Measurements from ENCODE around the gene CEACAM18.
A peak's percentile ranks its signal among the peaks of the same experiment; 100 is the strongest.
"Not testable (repeated sequence)": the region's sequence is repeated elsewhere in the genome, so short reads cannot be mapped to it uniquely, and the experiment has no call there.

The CEACAM18 gene

DNA sequence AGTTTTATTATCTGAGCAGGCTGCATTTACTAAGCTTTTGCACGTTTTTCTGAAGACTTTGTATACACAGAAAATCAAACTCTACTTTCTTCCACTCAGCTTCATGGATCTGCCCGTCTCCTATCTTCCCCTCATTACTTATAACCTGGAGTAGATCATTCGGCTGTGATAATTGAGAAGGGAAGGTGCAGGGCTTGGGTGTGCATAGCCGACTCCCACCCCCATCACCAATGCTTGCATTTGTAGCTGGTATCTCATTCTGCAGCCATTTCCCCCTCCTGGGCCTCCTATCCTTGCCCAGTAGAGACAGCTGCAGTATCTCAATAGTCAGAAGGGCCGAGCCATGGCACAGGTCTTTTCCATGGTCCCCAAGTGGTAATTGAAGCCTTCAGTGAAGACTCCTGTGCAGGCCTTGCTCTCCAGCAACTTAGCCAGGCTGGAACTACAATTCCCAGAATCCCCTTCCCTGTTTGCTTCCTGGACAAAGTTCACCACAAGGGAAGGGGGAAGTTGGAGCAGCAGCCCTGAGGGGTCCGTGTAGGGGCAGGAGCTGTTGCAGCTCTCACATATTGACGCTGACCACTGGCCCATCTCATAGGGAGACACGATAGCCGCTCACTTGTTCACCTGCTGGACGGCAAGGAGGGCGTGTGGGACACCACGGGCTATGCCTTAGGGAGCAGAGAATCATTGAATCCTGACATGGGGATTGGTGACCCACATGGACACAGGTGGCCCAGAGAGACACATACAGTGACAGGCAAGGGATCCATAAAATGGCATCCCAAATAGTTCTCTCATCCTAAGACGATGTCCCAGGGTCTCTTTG is 18.0 kb upstream of the CEACAM18 start:
- in situ Hi-C loops (cut with MboI; ENCODE audit: low pct_unique_long_range_greater_than_20kb, low sequenced_read_pairs) = no loop called here
- peak; percentile 72 for DNase-seq

DNA sequence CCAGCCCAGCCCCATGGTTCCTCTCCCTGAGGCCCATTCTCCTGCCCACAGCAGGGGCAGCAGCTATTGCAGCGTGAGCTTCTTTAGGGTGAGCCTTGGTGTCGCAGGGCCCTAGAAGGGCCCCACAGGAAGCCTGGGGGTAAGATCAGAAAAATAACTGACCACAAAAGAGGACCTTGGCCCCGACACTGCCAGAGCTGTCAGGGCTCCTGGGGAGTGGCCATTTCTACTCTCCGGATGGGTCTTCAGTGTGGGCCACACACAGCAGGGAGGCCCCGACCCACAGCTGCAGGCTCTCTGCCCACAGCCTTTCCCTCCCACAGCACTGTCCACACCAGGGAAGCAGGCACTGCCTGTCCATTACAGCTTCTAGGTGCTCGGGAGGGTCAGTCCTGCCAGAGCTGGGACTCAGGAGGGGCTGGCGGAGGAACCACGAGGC is 16.6 kb upstream of the CEACAM18 start:
- in situ Hi-C loops (cut with MboI; ENCODE audit: low pct_unique_long_range_greater_than_20kb, low sequenced_read_pairs) = no loop called here
- no peak for DNase-seq

DNA sequence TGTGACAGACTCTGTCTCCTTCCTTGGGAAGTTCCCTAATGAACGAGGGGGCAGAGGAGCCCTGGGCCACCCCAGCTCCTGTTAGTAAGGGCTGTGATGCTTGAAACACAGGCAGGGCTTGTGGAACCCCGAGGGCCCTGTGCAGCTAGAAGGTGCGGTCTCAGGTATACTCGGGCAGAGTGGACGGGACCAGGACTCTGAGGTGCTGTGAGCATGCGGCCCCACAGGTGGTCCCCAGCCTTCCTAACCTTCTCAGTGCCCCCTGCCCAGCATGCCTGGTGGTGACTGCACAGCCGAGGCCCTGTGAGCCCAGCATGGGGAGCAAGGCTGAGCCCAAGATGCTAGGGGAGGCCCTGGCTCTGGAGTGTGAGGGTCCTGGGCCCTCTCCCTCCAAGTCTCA is 16.1 kb upstream of the CEACAM18 start:
- no peak for DNase-seq
- in situ Hi-C loops (cut with MboI; ENCODE audit: low pct_unique_long_range_greater_than_20kb, low sequenced_read_pairs) = no loop called here

DNA sequence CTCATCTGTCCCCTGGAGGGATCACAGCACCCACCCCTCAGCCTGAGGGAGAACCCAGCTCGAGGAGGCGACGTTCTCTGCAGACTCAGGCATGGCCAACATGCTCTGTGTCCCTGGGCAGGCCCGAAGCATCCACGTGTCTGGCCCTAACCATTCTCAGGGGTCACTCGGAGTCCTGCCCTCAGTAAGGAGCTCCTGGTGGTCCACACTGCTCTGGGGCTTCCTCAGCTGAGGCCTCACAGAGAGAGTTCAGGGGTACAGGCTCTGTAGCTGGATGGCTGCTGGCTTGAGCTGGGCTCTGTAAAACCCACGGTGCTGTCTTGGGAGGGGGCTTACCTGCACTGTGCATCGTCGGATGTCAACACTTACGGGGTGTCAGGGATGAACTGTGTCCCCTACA is 15.7 kb upstream of the CEACAM18 start:
- in situ Hi-C loops (cut with MboI; ENCODE audit: low pct_unique_long_range_greater_than_20kb, low sequenced_read_pairs) = no loop called here
- no peak for DNase-seq

DNA sequence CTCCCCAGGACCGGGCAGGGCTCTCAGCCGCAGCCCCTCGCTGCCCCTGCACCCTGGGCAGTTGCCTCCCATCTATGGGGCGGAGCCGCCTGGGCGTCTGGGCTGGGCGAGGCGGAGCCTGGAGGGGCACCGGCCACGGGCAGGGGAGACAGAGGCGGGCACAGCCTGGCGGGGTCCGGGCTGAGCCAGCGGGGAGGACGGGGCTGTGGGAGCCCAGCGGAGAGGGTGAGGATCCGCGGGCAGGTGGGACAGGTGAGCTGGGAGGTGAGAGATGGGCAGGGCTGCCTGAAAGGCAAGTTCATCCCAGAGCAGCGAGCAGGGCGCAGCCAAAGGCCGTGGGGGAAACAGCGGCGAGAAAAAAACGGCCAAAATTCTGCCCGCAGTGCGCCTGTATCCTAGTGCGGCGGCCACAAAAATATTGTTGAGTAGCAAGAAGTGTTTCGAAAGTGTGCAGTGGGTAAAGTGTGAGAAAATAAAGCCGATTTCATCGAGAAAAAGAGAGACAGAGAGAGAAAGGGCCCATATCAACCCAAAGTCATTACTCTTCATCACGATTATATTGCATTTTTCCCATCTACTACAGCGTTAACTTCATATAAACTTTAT is 14.3 kb upstream of the CEACAM18 start:
- in situ Hi-C loops (cut with MboI; ENCODE audit: low pct_unique_long_range_greater_than_20kb, low sequenced_read_pairs); DNase-seq: not testable (repeated sequence)

DNA sequence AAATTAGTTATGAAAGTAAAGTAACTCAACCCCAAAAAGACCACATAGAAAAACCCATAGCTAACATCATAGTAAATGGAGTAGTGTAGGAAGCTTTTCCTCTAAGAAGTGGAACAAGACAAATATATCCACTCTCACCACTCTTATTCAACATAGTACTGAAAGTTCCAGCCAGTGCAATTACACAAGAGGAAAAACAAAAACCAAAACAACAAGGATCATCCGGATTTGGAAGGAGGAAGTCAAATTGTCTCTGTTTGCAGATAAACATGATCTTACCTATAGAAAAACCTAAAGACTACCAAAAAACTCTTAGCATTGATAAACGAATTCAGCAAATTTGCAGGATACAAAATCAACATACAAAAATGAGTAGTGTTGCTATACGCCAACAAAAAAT is 11.6 kb upstream of the CEACAM18 start:
- in situ Hi-C loops (cut with MboI; ENCODE audit: low pct_unique_long_range_greater_than_20kb, low sequenced_read_pairs) = no loop called here
- no peak for DNase-seq

DNA sequence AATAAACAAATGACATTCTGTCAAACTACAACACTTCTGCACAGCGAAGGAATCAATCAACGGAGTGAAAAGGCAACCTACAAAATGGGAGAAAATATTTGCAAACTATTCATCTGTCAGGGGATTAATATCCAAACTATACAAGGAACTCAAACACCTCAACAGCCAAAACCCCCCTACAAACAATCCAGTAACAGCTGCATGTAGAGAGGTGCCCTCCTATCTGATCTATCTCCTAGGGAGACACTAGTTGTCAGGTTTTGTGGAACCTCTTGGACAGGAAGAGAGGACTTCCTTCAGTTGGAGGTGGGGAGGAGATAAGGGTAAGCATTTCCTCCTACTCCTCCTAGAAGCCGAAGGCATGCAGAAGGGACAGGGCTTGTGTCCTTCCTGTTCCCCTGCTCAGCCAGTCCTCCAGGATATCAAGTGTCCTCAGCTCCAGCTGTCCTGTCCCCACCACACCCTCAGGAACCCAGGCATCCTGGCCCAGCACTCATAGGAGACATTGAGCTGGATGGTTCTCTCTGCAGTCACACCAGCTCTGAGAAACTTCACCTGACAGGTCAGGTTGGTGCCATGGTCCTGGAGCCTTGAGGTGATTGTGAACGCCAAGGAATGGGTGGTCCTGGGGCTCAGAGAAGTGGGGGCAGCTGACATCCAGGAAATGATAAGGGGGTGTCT is 10.3 kb upstream of the CEACAM18 start:
- peak; percentile 87 for DNase-seq
- in situ Hi-C loops (cut with MboI; ENCODE audit: low pct_unique_long_range_greater_than_20kb, low sequenced_read_pairs) = no loop called here

DNA sequence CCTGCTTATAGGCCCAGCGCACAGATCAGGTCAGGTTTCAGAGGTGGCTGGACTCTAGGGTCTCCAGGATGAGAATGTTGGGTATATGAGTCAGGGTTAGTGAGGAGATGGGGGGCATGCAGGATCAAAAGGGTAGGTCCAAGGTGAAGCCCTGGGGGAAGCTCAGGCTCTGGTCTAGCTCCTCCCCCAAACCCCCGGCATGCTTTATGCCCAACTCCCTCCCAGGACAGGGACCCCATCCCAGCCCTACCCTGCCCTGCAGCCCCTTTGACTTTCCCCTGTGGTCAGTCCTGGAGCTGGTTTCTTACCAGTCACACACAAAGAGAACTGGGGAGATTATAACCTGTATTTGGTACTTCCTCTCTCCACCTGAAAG is 9.8 kb upstream of the CEACAM18 start:
- no peak for DNase-seq

DNA sequence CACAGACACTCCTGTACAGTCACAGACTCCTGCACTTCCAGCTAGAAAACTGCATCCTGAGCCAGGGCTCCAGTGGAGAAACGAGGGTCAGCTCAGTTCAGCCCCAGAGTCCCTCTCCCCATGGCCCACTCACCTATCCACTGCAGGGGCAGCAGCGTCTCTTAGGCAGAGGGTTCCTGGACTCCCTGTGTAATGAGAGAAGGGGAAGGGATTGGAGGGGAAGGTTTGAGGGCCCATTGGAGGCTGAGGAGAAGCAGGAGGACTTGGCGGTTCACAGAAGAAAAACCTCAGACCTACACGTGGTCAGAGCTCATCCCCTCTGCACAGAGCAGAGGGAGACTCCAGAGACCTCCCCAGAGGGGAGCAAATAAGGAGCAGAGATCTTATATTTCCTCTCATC is 9.2 kb upstream of the CEACAM18 start:
- no peak for DNase-seq
- in situ Hi-C loops (cut with MboI; ENCODE audit: low pct_unique_long_range_greater_than_20kb, low sequenced_read_pairs) = no loop called here

More for the DNA sequence above, 9.8 kb upstream of the CEACAM18 start:
- in situ Hi-C loops (cut with MboI; ENCODE audit: low pct_unique_long_range_greater_than_20kb, low sequenced_read_pairs) = no loop called here

DNA sequence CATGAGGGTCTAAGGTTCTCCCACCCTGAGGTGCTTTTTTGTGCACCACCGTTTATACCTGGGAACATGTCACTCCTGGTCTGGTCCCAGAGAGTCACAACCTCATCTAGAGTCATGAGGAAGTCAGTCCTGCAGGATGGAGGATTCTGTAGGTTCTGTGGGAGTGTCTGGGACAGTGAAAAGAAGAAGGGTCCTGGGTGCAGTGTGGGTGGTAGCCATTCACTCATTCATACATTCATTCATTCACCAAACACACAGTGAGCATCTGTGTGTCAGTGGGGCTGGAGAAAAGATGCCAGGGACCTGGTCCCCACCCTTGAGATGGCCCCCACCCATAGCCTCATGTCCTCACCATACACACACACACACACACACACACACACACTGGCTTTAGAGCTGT is 8.7 kb upstream of the CEACAM18 start:
- in situ Hi-C loops (cut with MboI; ENCODE audit: low pct_unique_long_range_greater_than_20kb, low sequenced_read_pairs) = no loop called here
- DNase-seq = no peak

DNA sequence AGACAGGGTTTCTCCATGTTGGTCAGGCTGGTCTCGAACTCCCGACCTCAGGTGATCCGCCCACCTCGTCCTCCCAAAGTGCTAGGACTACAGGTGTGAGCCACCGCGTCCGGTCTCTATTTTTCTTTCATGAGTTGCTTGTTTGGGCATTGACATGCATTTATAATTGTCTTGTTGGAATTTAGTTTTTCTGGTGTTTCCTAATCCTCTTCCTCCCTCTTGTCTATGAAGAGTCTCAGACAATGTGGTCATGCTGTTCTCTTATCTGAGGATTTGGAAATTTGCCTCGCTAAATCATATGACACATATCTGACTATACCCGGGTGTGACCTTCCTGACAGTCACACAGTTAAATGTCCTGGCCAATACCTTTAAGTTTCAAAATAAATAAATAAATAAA is 7.4 kb upstream of the CEACAM18 start:
- no peak for DNase-seq
- in situ Hi-C loops (cut with MboI; ENCODE audit: low pct_unique_long_range_greater_than_20kb, low sequenced_read_pairs) = no loop called here

DNA sequence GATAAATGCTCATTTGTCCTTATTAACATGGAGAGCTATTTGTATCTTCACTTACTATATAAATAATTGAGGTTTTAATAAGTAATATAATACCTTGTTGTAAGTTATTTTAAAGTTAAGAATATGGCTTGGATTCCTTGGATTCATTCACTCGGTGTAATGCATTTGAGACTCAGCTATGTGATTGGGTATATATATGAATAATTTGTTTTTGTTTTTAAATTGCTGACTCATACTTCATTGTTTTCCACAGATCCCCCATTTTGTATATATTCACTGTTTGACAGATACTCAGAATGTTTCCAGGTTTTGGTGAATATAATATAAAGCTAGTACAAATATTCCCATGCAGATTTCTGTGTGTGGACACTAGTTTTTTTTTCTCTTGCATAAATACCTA is 6.8 kb upstream of the CEACAM18 start:
- in situ Hi-C loops (cut with MboI; ENCODE audit: low pct_unique_long_range_greater_than_20kb, low sequenced_read_pairs) = no loop called here
- no peak for DNase-seq

DNA sequence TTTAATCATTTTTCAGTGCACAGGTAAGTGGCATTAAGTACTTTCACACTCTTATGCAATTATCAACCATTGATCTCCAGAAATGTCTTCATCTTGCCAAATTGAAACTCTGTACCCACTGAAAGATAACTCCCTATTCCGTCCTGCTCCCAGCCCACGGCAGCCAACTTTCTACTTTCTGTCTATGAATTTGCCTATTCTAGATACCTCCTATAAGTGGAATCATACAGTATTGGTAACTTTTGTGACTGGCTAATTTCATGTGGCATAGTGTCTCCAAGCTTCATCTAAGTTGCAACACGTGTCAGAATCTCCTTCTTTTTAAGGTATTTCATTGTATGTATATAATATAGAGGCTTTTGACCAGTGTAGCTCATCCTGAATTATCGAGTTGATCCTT is 5.7 kb upstream of the CEACAM18 start:
- DNase-seq = no peak
- in situ Hi-C loops (cut with MboI; ENCODE audit: low pct_unique_long_range_greater_than_20kb, low sequenced_read_pairs) = no loop called here

DNA sequence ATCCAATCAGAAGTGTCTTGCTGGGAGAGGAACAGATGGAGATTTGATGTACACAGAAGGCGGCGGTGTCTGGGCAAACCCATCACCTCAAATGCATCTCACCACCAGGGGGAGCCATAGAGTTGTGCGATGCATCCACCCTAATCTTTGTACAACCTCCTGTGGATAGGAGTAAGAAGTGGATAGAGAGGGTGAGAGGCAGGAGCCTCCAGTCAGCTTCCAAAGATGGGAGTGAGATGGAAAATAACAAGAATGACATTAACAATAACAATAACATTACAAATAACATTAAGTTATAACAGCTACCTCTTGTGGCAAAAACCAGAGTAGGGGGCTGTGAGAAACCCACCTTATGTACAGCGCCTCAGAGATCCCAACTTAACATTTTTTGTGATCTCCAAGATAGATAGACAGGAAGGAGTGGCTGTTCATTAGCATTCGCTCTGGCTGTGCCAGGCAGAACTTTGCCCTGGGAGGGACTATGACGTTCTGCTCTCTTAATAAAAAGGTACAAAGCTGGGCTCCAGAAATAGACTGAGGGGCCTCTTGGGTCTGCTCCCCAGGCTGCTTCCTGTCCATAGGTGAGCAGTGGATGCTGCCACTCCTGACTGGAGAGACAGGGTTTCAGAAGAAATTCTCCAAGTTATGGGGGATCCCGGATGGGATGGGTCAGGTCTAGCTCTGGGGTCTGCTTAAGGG is 5.2 kb upstream of the CEACAM18 start:
- DNase-seq = peak; percentile 92
- in situ Hi-C loops (cut with MboI; ENCODE audit: low pct_unique_long_range_greater_than_20kb, low sequenced_read_pairs) = no loop called here

DNA sequence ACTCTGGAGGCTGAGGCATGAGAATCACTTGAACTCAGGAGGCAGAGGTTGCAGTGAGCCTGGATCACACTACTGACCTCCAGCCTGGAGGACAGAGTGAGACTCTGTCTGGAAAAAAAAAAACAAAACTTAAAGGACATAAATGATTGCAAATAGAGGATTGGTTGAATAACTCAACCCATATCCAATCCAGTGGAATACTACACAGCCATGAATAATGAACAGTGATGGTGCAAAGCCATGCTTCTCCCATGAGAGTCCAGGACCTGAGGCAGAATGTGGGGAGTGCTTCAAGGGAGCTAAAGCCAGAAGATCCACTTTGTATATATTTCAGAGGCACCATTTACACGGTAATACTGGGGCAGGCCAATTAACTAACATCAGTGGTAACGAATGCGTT is 2.2 kb upstream of the CEACAM18 start:
- DNase-seq = no peak
- in situ Hi-C loops (cut with MboI; ENCODE audit: low pct_unique_long_range_greater_than_20kb, low sequenced_read_pairs) = no loop called here

DNA sequence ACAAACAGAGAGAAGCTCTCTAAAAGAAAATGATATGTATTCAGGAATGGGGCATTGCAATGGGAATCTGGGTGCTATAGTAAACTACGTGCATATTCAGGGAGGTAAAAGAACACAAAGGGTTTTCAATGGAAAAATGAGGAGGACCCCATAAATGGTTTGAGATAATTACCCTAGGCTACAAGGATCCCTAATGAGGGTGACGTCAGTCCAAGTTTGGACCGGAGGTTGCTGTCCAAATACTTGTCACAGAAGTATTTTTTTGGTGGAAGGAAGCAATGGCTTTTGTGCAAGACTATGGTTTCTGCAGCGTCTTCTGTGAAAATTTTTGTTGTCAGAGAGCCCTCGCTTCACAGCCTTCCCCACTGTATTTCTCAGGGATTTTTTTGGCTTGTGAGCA is 995 bp upstream of the CEACAM18 start:
- in situ Hi-C loops (cut with MboI; ENCODE audit: low pct_unique_long_range_greater_than_20kb, low sequenced_read_pairs) = no loop called here
- DNase-seq = no peak

DNA sequence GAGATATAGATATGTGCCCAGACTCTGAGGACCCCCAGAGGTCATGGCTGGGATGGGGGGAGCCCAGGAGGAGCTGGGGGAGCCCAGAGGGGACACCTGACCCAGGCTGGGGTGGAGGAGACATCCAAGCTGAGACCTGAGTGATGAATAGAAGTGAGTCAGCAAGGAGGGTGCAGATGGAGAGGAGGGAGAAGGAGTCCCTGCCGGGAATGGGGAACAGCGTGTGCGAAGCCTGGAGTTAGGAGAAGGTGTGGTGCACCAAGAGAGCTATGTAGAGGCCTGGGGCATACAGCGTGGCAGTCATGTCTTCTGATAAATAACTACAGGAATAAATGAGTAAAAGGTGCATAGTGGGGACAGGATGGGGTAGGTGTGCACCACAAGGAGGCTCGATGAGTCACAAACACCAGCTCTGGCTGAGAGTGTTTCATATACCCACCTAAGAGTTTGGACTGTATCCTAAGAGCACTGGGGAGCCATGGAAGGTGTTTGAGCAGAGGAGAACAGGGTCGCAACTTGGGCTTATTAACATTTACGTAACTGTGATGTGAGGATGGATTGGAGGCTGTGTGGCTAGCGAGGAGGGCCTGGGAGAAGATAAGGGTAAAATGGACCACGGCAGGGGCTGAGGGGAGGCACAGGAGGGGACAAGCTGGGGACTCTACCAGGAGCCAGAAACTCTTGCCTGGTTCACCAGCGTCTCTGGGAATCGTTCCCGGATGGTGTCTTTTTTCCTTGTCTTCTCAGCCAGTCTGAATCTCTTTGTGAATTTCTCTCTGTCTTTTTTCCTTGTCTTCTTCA is 1.4 kb downstream of the CEACAM18 start:
- in situ Hi-C loops (cut with MboI; ENCODE audit: low pct_unique_long_range_greater_than_20kb, low sequenced_read_pairs) = no loop called here

DNA sequence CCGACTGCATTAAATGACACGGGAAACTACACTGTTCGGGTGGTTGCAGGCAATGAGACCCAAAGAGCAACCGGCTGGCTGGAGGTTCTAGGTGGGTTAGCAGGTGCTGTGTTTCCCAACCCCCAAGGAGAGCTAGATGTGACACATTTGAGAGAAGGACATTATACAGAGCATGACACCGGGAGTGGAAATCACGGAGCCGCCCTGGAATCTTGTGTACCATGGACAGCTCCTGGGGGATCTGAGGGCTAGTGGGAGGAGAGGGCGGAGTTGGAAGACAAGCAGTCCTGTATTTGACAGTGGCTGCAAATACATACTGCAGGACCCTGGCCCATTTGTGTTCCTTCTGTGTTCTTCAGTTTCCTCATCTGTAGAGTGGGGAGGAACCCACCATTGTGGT is 2.3 kb downstream of the CEACAM18 start:
- DNase-seq = peak; percentile 73
- in situ Hi-C loops (cut with MboI; ENCODE audit: low pct_unique_long_range_greater_than_20kb, low sequenced_read_pairs) = no loop called here

More for the DNA sequence above, 1.4 kb downstream of the CEACAM18 start:
- DNase-seq = no peak
